ENCODE measurements around the gene MED25. TPM values are rescaled to one million over a fixed set of nuclear protein-coding genes. Genes with fewer than 3 reads are reported as not detected.

The MED25 gene
- polyA plus RNA-seq, 2 of the 4 experiments (the other 2 are of a cell fraction) = 20.4 to 40.1 TPM

DNA sequence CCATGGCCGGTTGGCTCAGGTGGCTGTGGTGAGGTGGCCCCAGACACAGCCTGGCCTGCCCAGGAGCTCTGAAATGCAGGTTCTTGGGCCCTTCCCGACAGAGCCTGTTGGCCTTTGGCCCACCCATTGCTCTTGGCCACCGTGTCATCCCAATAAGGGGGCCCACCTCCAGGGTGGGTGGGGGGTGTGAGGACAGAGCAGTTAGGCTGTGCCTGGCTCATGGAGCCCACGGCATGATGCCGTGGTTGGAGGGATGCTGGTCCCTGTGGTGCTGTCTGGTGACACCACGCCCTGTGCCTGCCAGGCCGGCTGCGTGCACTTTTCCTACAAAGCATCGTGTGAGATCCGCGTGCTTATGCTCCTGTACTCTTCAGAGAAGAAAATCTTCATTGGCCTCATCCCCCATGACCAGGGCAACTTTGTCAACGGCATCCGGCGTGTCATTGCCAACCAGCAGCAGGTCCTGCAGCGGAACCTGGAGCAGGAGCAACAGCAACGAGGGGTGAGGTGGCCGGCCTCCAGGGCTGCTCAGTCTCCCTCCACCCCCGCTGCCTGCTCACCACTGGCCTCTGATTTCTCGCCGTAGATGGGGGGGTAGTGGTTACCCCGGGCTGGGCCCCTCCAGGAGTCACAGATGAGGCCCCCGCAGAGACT, 41.7 kb downstream of the MED25 start (continued):
- TF ChIP-seq, protein P1, sequence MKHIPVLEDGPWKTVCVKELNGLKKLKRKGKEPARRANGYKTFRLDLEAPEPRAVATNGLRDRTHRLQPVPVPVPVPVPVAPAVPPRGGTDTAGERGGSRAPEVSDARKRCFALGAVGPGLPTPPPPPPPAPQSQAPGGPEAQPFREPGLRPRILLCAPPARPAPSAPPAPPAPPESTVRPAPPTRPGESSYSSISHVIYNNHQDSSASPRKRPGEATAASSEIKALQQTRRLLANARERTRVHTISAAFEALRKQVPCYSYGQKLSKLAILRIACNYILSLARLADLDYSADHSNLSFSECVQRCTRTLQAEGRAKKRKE (CRISPR knock-in tag; IDR thresholded peaks at IDR 0.05; ENCODE audit: low read depth) = no peak
- TF ChIP-seq JUN (IDR thresholded peaks at IDR 0.05) = no peak; a peak in 1 of 5 replicates
- TF ChIP-seq ZNF302 (CRISPR knock-in tag; IDR thresholded peaks at IDR 0.05) = no peak
- TF ChIP-seq HOXB5 (CRISPR knock-in tag; IDR thresholded peaks at IDR 0.05) = no peak
- TF ChIP-seq FOSL2 (IDR thresholded peaks at IDR 0.05) = no peak
- no peak for TF ChIP-seq FOSL2 (CRISPR knock-in tag; IDR thresholded peaks at IDR 0.05)
- no peak for TF ChIP-seq TFCP2L1 (CRISPR knock-in tag; IDR thresholded peaks at IDR 0.05)
- TF ChIP-seq HOXB13 (CRISPR knock-in tag; IDR thresholded peaks at IDR 0.05; ENCODE audit: low read depth) = no peak
- TF ChIP-seq TP53 (CRISPR knock-in tag; IDR thresholded peaks at IDR 0.05) = no peak
- no peak for TF ChIP-seq KDM5A (IDR thresholded peaks at IDR 0.05)
- no peak for TF ChIP-seq KDM1A (IDR thresholded peaks at IDR 0.05; ENCODE audit: low read depth)
- TF ChIP-seq NPAS2 (CRISPR knock-in tag; IDR thresholded peaks at IDR 0.05; ENCODE audit: borderline replicate concordance) = no peak
- TF ChIP-seq POLR2AphosphoS2 (conservative IDR thresholded peaks at IDR 0.05; ENCODE audit: low read length) = 0 out of 2 replicates have a peak, but pooled peaks have one; percentile 43
- TF ChIP-seq JUNB (IDR thresholded peaks at IDR 0.05) = no peak

DNA sequence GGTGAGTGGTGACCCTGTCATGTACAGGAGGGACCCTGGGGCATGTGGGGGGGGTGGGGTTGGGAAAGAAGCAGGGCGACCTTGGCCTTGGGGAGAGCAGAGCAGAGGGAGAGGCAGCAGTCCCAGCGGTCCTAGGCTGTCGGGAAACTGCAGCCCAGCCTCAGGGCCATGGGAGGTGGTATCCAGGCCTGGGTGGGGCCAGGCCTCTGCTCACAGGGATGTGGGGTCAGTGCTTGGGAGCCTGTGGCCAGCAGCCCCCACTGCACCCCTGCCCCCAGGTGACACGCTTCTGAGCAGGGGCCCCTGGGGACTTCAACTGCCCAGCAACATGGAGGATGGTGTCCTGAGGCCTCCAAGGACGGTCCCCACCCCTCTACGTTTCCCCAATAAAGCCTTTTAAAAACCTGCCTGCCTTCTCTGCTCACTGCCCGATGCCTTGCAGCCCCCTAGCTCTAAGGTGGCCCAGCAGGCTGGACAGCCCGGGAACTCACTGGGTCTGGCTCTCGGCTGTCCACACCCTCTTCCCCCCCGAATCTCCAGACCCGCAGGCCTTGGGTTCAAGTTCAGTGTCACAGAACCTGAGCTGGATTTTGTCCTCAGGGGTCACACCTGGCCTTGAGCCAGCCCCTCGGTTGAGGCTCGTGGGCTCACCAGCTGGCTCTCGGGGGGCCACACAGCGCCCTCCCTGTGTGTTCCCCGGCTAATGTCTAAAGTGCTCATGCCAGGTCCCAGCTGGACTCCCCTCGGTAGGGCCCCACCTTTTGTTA, 42.4 kb downstream of the MED25 start:
- Histone ChIP-seq H3K4me3 (no peak overlapping the region), H3K27ac (peak overlapping the region in 1 of 2 experiments; percentile 8; a peak in 1 of 6 replicates), H3K4me1 (peaks cover 37% of the 10 kb centered on the region), H3K4me2 (no peak overlapping the region), H3K9me3 (no peaks in the 10 kb centered on the region)
- DNase-seq (ENCODE audit: low read depth in 1 of 2, low spot score in 1 of 2) (no peak), ATAC-seq (no peak), FAIRE-seq (no peak)
- CTCF ChIA-PET = interaction anchor here (0.7 kb wide), 1 partner anchor 12 kb away, joined by 3 read pairs; no protein-coding TSS in a partner anchor
- 70% methylated on average over 16 of the region's 17 CpGs for WGBS (ENCODE audit: missing lambda C conversion rate)
- POLR2A ChIA-PET = interaction anchor here (1.5 kb wide), 1 partner anchor 10 kb away, joined by 4 read pairs; no protein-coding TSS in a partner anchor
- TF ChIP-seq CHD2 (IDR thresholded peaks at IDR 0.05; ENCODE audit: low read length, partially characterized antibody) (peak; percentile 4), KDM1A (IDR thresholded peaks at IDR 0.05; ENCODE audit: low read depth) (no peak), KDM5A (IDR thresholded peaks at IDR 0.05) (no peak)

DNA sequence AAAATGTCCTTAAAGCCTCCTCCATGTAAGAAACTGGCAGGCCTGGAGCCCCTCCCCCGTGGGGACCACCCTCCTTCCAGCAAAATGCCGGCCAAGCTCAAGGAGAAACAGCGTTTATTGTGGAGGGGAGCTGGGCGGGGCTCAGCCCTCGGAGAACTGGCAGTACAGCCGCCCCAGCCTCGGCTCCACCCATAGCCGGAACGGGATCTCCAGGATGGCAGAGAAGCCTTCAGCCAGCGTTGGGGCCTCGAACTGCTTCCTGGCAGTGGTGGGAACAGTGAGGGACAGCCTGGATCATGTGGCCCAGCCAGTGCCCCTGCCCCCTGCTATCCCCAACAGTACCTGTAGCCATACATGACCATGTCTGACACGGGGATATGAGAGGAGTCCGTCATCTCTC, 43.0 kb downstream of the MED25 start:
- CTCF ChIA-PET = interaction anchor here (0.7 kb wide), 1 partner anchor 11 kb away, joined by 3 read pairs; no protein-coding TSS in a partner anchor
- TF ChIP-seq RAD21 (conservative IDR thresholded peaks at IDR 0.05 in 1 of 2, IDR thresholded peaks at IDR 0.05 in 1 of 2) (no peak), RARB (CRISPR knock-in tag; IDR thresholded peaks at IDR 0.05) (no peak)
- TF ChIP-seq, protein P2, sequence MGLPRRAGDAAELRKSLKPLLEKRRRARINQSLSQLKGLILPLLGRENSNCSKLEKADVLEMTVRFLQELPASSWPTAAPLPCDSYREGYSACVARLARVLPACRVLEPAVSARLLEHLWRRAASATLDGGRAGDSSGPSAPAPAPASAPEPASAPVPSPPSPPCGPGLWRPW (IDR thresholded peaks at IDR 0.05) = no peak

More for the DNA sequence above, 43.0 kb downstream of the MED25 start:
- DNase-seq (ENCODE audit: low read depth in 1 of 2, low spot score in 1 of 2) (peak in 1 of 2 experiments; percentile 63), ATAC-seq (peak in 1 of 2 experiments; percentile 5; a peak in 3 of 6 replicates), FAIRE-seq (no peak)
- WGBS (ENCODE audit: missing lambda C conversion rate) = 41% methylated on average over 10 of the region's 13 CpGs
- no peaks in the 10 kb centered on the region for H3K9me3 ChIP-seq
- H3K27ac ChIP-seq = 0 out of 6 replicates have a peak overlapping the region, but pooled peaks of 1 of the 2 experiments have one; percentile 1
- POLR2A ChIA-PET = interaction anchor here (1.5 kb wide), 1 partner anchor 11 kb away, joined by 4 read pairs; no protein-coding TSS in a partner anchor
- H3K4me1 ChIP-seq = peaks cover 43% of the 10 kb centered on the region
- no peak overlapping the region for H3K4me2 ChIP-seq
- H3K4me3 ChIP-seq = no peak overlapping the region

Data from A549 (cell line).